ENCODE measurements around the gene XPR1.

Gene XPR1

GRCh38 chr1:180631766-180632325 lies at the start of gene XPR1:
Gene XPR1 (plus strand): TSS chr1:180632022. CDS start chr1:180632202, 180 bp downstream.
- peak; percentile 100 for DNase-seq (ENCODE audit: low spot score)

- no peak for DNase-seq (ENCODE audit: low spot score)
Observed at GRCh38 chr1:180584869-180585268, 47.0 kb upstream of the XPR1 start.

- no peak for DNase-seq (ENCODE audit: low spot score)
Observed at GRCh38 chr1:180585994-180586359, 45.8 kb upstream of the XPR1 start.

GRCh38 chr1:180586671-180587155 lies 45.1 kb upstream of the XPR1 start:
- DNase-seq (ENCODE audit: low spot score) = peak; percentile 19

- no peak for DNase-seq (ENCODE audit: low spot score)
Observed at GRCh38 chr1:180588121-180588520, 43.7 kb upstream of the XPR1 start.

GRCh38 chr1:180590889-180591288 lies 40.9 kb upstream of the XPR1 start:
- DNase-seq (ENCODE audit: low spot score) = no peak

GRCh38 chr1:180593382-180593781 lies 38.4 kb upstream of the XPR1 start:
- no peak for DNase-seq (ENCODE audit: low spot score)

- no peak for DNase-seq (ENCODE audit: low spot score)
Observed at GRCh38 chr1:180594723-180595122, 37.1 kb upstream of the XPR1 start.

- DNase-seq (ENCODE audit: low spot score) = no peak
Observed at GRCh38 chr1:180595966-180596365, 35.9 kb upstream of the XPR1 start.

- no peak for DNase-seq (ENCODE audit: low spot score)
Observed at GRCh38 chr1:180597520-180597919, 34.3 kb upstream of the XPR1 start.

- no peak for DNase-seq (ENCODE audit: low spot score)
Observed at GRCh38 chr1:180598333-180598974, 33.4 kb upstream of the XPR1 start.

- no peak for DNase-seq (ENCODE audit: low spot score)
Observed at GRCh38 chr1:180600343-180600742, 31.5 kb upstream of the XPR1 start.

- DNase-seq (ENCODE audit: low spot score) = no peak
Observed at GRCh38 chr1:180601512-180601911, 30.3 kb upstream of the XPR1 start.

- DNase-seq (ENCODE audit: low spot score) = no peak
Observed at GRCh38 chr1:180603223-180603849, 28.5 kb upstream of the XPR1 start.

- no peak for DNase-seq (ENCODE audit: low spot score)
Observed at GRCh38 chr1:180603850-180604226, 28.0 kb upstream of the XPR1 start.

GRCh38 chr1:180606155-180606554 lies 25.7 kb upstream of the XPR1 start:
- no peak for DNase-seq (ENCODE audit: low spot score)

GRCh38 chr1:180609643-180610555 lies 21.9 kb upstream of the XPR1 start:
- DNase-seq (ENCODE audit: low spot score) = no peak

- DNase-seq (ENCODE audit: low spot score) = no peak
Observed at GRCh38 chr1:180610556-180611015, 21.2 kb upstream of the XPR1 start.

GRCh38 chr1:180611016-180611930 lies 20.5 kb upstream of the XPR1 start:
- no peak for DNase-seq (ENCODE audit: low spot score)

GRCh38 chr1:180612632-180613031 lies 19.2 kb upstream of the XPR1 start:
- DNase-seq (ENCODE audit: low spot score) = no peak

- DNase-seq (ENCODE audit: low spot score) = no peak
Observed at GRCh38 chr1:180614730-180615129, 17.1 kb upstream of the XPR1 start.

Data from cerebellar cortex (tissue), 1 donor.